HG02610 (cell line): Measurements from ENCODE around the gene RALGPS2.
A peak's percentile ranks its signal among the peaks of the same experiment; 100 is the strongest.
"Not testable (repeated sequence)": the region's sequence is repeated elsewhere in the genome, so short reads cannot be mapped to it uniquely, and the experiment has no call there.

Source experiments
- ATAC-seq: cut with Tn5 transposase; IDR thresholded peaks from one replicate; pipeline ENCODE4 v1.9.1; 2021; ENCODE audit warnings: mild to moderate bottlenecking, moderate library complexity; ENCODE audit not compliant: unreplicated experiment

Gene RALGPS2

GRCh38 chr1:178723546-178723945, 1.5 kb upstream of the RALGPS2 start:
- no peak for ATAC-seq

DNA sequence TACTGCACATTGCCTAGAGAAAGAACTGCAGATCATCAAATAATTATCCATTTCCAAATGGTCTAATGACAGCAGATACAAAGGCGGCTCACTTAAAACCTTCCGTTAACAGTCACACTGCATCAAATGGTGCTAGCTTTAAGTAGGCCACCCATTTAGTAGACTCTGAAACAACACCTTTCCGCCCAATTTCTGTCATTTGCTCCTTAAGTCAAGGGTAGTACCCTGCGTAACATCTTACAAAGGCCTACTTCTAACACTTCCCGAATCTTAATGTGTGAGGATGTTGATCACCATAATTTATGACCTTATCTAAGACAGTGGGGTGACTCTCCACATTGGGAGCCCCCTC, 692 bp upstream of the RALGPS2 start:
- no peak for ATAC-seq

DNA sequence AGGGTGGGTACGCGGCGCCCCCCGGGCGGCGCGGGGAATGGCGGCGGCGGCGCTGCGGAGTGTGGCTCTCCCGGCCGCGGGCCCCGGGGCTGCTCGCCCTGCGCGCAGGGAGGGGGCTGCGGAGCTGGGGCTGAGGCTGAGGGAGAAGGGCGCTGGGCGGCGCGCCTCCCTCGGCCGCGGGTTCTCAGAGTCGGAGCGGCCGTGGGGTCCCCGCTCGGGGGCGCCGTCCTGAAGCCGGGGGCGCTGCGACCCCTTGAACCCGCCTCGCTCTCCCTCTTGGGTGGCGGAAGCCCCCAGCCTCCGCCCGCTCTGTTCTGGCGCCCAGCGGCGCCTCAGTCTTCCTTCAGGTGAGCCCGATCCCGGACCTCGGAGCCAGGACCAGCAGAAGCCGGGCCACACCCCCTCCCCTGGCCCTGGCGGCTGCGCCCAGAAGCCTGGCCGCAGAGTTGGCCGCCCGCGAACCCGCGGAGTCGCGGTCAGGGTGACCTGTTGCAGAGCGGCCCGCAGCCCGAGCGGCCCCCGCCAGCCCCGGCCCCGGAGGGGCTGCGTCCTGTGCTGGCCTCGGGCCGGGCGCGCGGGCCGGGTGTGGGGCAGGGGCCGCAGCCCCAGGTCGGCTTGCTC, 532 bp downstream of the RALGPS2 start:
- peak; percentile 26 for ATAC-seq

DNA sequence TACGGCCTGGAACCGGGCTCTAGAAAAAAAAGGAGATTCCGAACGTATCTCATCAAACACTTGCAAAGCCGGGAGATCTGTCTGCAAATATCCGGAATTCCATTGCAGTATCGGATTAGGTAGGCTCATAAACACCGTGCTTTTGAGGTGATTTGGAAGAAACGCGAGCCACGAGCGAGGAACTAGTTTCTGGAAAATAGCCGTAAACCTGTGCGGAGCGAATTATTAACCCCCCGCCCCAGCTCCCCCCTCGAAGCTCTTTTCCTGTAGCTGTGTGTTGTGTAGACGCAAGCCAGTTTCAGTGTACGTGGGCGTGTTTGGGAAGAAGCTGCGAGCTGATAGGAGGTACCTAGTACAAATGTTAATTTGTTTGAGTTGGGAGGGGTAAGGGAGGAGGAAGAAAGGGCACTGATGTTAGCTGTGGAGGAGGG, 1.1 kb downstream of the RALGPS2 start:
- ATAC-seq = peak; percentile 62

GRCh38 chr1:178726545-178726944, 1.5 kb downstream of the RALGPS2 start:
- no peak for ATAC-seq

DNA sequence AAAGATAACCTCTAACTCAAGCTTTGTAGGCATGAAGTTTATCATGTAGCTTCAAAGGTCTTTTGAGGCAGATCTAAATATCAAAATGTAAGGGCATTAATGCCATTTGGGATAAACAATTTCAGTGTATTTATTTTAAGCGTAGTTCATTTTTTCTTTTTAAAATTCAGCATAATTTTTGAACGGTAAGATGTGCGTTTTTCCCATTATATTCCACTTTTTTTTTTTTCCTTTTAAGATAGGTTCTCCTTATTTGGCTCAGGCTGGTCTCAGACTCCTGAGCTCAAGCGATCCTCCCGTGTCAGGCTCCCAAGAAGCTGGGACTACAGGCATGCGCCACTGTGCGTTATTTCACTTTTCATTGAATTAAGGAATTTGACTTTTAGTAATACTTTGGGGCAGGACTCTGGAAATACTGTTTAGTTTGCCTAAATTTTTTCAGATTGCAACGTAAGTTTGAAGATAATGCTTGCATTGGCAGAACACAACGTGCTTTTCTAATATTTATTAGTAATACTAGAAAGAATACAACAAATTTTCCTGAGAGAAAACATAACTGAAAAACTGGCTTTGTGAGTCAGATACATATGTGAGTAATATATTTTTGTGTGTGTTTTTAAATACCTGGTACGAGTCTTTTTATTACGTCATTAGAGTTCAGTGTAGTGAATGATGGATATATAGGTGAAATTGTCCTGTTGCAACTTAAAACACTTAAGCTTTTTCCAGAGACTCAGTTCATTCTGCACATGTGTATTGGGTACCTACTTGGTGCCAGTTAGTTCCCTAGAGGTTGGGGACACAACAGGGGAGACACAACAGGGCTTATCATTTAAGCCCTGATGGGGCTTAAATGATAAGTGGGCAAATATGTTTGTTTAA, 2.2 kb downstream of the RALGPS2 start:
- ATAC-seq = no peak

- ATAC-seq = no peak
Observed at GRCh38 chr1:178733972-178734371, 8.9 kb downstream of the RALGPS2 start.

DNA sequence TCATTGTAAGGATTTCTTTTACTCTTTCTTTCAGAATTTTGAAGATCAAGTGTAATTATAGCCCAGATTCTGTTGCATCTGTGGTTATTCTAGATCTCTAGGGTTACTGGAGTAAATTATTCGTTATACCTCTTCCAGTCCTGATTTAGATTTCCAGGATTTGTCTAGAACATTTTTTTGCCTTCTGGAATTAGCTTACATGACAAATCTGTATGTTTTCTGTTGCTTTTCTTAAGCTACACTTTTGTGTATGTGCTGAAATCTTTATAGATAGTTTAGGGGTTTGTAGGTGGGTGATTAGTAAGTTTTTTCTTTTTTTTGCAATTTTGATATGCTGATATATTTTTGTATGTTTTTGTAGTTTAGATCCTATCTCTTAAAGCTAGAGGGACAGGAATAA, 13.7 kb downstream of the RALGPS2 start:
- ATAC-seq = no peak

DNA sequence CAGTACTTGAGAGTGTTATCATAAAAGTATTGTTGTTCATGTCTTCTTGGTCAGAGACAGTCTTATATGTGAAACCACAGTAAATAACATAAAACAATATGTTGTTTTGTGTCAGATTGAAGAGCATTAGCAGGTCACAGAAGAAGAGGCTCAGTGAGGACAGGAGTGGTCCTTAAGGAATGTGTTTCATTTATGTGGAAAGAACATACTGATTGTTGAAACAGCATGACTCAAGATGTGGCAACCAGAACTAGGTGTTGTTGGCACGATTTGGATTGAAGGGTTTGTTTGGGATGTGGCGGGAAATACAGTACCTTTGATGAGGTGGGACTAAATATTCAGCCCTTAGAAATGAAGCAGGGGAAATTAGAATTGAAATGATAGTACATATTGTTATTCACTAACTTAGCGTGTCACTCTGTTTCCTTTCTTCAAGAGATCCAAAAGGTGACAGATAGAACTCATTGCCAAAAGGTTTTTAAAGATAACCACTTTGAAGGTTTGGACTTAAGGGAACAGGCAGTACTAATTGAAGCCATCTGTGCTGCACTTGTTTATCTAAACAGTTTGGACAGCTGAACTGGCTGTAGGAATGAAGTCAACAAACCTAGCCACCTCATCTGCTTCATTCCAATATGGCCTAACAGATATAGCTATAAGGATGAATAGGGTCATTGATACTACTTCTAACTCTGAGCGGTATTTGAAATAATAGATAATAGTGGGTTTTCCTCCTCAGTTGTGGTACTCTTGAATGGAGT, 14.4 kb downstream of the RALGPS2 start:
- no peak for ATAC-seq

DNA sequence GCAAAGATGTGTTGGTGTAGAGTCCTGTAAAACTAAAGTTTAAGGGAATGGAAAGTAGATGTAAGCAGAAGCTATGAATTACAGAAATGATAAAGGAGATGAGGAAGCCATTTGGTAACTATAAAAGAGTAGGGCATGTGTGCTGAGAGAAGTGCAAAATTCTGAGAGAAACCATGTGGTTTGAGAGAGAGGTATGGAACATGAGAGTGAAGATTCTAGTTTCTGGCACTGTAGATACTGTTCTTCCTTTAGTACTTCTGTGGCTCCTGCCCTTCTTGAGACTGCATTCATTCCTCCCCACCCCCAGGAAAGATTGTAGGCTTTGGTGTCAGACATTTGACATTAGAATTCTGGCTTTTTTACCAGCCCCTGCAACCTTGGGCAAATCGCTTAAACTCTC, 15.4 kb downstream of the RALGPS2 start:
- ATAC-seq = no peak

DNA sequence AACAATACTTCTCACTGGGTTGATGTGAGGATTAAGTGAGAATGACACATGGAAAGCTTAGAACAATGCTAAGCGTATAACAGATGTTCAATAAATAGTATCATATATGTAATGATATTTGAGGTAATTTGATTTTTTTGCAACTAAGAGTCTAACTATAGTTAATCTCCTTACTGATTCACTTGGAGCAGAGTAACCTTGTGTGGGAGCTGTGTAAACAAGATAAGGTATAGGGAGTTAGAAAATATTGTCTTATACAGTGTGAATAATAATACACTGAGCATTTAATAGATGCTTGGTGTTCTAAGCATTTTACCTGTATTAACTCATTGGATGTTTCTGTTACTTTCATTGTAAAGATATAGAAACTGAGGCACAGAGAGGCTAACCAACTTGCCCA, 15.9 kb downstream of the RALGPS2 start:
- ATAC-seq = no peak

- ATAC-seq = no peak
Observed at GRCh38 chr1:178743801-178744200, 18.8 kb downstream of the RALGPS2 start.

DNA sequence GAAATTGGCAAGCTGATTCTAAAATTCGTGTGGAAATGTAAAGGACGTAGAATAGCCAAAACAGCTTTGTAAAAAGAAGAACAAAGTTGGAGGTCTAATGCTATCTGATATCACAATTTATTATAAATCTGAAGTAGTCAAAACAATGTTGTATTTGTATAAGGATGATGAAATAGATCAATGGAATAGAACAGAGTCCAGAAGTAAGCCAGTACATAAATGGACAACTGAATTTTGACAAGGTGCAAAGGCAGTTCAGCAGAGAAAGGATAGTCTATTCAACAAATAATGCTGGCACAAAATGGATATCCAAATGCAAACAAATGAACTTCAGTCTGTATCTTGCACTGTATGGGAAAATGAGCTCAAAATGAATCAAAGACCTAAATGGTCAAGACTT, 20.2 kb downstream of the RALGPS2 start:
- ATAC-seq = no peak

- ATAC-seq = no peak
Observed at GRCh38 chr1:178746345-178746744, 21.3 kb downstream of the RALGPS2 start.

DNA sequence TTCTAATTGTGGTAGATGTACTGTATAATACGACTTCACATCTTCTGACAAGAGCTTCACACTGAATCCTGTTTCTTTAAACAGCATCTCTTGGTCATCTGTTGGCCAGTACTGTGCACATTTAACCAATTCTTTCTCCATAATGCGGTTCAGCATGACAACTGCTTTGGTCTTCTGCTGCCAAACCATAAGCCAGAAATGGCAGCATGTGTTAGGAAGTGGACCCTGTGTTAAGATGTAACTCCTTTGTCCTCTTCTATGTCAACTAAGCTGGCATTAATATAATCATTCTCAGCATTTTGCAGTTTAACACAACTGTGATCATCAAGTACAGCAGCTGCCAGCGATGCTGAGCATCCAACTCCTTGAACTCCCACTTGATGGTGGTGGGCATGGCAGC, 22.3 kb downstream of the RALGPS2 start:
- ATAC-seq = not testable (repeated sequence)

DNA sequence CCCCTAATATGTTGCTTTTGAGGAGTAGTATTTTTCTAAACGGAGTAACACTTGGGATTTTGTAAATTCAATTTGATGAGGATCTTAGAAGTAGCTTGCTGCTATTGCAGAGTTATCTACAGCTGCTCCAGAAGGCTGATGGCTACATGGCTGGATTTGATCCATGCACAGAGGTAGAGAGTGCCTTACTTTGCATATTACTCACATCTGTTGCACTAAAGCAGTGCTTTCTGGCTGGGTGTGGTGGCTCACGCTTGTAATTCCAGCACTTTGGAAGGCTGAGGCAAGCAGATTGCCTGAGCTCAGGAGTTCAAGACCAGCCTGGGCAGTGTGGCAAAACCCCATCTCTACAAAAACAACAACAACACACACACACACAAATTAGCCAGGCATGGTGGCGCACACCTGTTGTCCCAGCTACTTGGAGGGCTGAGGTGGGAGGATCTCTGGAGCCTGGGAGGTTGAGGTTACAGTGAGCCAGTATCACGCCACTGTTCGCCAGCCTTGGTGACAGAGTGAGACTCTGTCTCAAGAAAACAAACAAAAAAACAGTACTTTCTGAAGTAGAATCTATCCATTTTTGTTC, 24.6 kb downstream of the RALGPS2 start:
- no peak for ATAC-seq

GRCh38 chr1:178751046-178751445, 26.0 kb downstream of the RALGPS2 start:
- ATAC-seq = no peak

DNA sequence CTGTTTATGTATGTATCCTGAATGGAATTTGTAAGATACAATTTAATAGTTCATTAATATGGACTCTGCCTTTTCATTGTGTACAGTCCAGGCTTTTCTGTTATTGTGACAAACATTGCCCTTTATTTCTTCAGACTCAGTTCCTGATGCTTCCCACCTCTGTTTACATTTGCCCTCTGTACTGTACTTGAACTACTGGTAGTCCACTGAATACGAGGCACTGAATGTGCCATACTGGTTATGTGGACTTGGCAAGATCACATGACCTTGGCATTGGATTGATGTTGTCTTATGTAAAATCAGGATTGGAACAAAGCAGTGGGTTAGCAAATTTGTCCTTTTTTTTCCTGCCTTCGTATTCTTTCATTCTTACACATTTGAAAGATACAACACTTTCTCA, 27.8 kb downstream of the RALGPS2 start:
- no peak for ATAC-seq

DNA sequence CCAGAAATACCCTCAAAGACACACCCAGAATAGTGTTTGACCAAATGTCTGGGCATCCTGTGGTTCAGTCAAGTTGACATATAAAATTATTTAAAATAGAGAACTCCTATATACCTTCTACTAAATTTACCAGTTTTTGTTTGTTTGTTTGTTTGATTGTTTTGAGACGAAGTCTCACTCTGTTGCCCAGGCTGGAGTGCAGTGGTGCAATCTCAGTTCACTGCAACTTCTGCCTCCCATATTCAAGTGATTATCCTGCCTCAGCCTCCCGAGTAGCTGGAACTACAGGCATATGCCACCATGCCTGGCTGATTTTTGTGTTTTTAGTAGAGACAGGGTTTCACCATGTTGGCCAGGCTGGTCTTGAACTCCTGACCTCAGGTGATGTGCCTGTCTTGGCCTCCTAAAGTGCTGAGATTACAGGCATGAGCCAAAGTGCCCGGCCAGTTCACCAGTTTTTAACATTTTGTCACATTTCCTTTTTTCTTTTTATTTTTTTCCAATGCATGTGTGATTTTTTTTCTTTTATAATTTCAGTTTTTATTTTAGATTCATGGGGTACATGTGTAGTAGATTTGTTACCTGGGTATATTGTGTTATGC, 29.7 kb downstream of the RALGPS2 start:
- not testable (repeated sequence) for ATAC-seq

DNA sequence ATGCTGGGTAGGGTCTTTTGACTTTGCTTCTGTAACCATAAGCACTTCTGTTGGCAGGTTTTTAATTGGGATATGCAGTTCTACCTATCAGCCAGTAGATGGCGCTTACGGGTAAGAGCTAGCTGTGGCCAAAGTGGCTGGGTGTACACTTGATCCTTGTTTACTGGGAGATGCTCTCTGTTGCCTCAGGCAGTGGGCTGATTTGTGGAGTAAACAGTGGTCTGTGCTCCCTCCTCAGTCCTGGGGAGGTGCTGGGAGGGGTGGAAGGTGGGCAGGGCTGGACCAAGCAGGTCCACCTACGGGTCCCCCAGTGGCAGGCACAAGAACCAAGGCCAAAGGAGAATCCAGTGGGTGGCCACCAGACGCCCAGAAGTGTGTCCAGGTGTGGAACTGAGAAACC, 43.4 kb downstream of the RALGPS2 start:
- no peak for ATAC-seq

DNA sequence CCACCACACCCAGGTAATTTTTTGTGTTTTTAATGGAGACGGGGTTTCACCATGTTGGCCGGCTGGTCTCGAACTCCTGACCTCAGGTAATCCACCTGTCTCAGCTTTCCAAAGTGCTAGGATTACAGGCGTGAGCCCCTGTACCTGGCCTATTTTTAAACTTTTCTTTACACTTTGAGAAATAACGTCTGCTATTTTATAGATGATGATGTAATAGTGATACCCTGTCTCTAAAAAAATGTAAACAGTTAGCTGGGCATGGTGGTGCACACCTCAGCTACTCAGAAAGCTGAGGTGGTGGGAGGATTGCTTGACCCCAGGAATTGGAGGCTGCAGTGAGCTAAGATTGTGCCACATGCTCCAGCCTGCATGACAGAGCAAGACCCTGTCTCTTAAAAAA, 47.9 kb downstream of the RALGPS2 start:
- ATAC-seq = no peak
